Peyer's patch (tissue), 4 donors: ENCODE measurements around the gene DIS3L2. TPM values are rescaled to one million over a fixed set of nuclear protein-coding genes. Genes with fewer than 3 reads are reported as not detected.

Source experiments
- DNase-seq, 3 donors: peaks; one replicate each; pipeline ENCODE4 v3.0.0-alpha.2; 2017 to 2019
- H3K27ac ChIP-seq, 4 donors: fragments of 200-600 bp; sonication (generic); one replicate each; pipeline ENCODE4 v1.5.1; 2016 to 2019
- H3K27me3 ChIP-seq, 2 donors: fragments of 200-600 bp; sonication (generic); one replicate each; pipeline ENCODE4 v1.5.1; 2019
- H3K36me3 ChIP-seq, 3 donors: fragments of 200-600 bp; sonication (generic); one replicate each; pipeline ENCODE4 v1.5.1; 2016 to 2019
- H3K4me1 ChIP-seq, 4 donors: fragments of 200-600 bp; sonication (generic); one replicate each; pipeline ENCODE4 v1.5.1; 2016 to 2019
- H3K4me3 ChIP-seq, 4 donors: fragments of 200-600 bp; sonication (generic); 1 replicate in 3 of 4; 2 replicates in 1 of 4; pipeline ENCODE4 v1.5.1; 2016 to 2019; ENCODE audit warnings: mild to moderate bottlenecking in 1 of 4
- H3K9me3 ChIP-seq, 4 donors: fragments of 200-600 bp; sonication (generic); one replicate each; pipeline ENCODE4 v1.5.1; 2016 to 2019; ENCODE audit warnings: mild to moderate bottlenecking in 1 of 4
- CTCF ChIP-seq, 6 experiments: fragments of 450-650 bp in 4 of 6; fragments of 200-600 bp in 2 of 6; sonication (generic) in 1 of 6; IDR thresholded peaks; one replicate each; pipeline ENCODE4 v1.5.1; 2017 to 2019; ENCODE audit warnings: antibody characterized with exemption in 6 of 6, mild to moderate bottlenecking in 3 of 6, moderate library complexity in 1 of 6
- POLR2A ChIP-seq, 2 donors: fragments of 450-650 bp; IDR thresholded peaks; one replicate each; pipeline ENCODE4 v1.5.1; 2017; ENCODE audit warnings: antibody characterized with exemption in 2 of 2, mild to moderate bottlenecking in 2 of 2, moderate library complexity in 2 of 2
- total RNA-seq, 4 donors: library from RNA; depleted of rRNA; stranded (reverse); fragments of >200 nt; gene quantifications; one replicate each; pipeline ENCODE4 v1.1.0, GENCODE V29; 2016

The DIS3L2 gene
- total RNA-seq, 4 donors from 2014 or later = 26.4 to 147 (median 58.3) TPM

- H3K27ac ChIP-seq = no peak overlapping the region
- H3K4me1 ChIP-seq = no peaks in the 10 kb centered on the region
- no peak for TF ChIP-seq CTCF (IDR thresholded peaks at IDR 0.05)
- no peak for TF ChIP-seq POLR2A (IDR thresholded peaks at IDR 0.05)
- H3K9me3 ChIP-seq = no peaks in the 10 kb centered on the region
- no peaks in the 10 kb centered on the region for H3K27me3 ChIP-seq
- no peak for DNase-seq
- no peak overlapping the region for H3K4me3 ChIP-seq
- no peaks in the 10 kb centered on the region for H3K36me3 ChIP-seq
These were observed 318.8 kb downstream of the DIS3L2 start for GRCh38 chr2:232280341-232280740.

GRCh38 chr2:232281858-232282507 lies 320.5 kb downstream of the DIS3L2 start:
- H3K27ac ChIP-seq = no peak overlapping the region
- no peak overlapping the region for H3K4me3 ChIP-seq
- no peaks in the 10 kb centered on the region for H3K27me3 ChIP-seq
- DNase-seq = no peak
- H3K36me3 ChIP-seq = no peaks in the 10 kb centered on the region
- TF ChIP-seq CTCF (IDR thresholded peaks at IDR 0.05) (no peak), POLR2A (IDR thresholded peaks at IDR 0.05) (no peak)
- H3K9me3 ChIP-seq = no peaks in the 10 kb centered on the region
- no peaks in the 10 kb centered on the region for H3K4me1 ChIP-seq

- no peaks in the 10 kb centered on the region for H3K4me1 ChIP-seq
- no peak for DNase-seq
- H3K36me3 ChIP-seq = no peaks in the 10 kb centered on the region
- H3K9me3 ChIP-seq = no peaks in the 10 kb centered on the region
- no peak overlapping the region for H3K27ac ChIP-seq
- no peaks in the 10 kb centered on the region for H3K27me3 ChIP-seq
- TF ChIP-seq POLR2A (IDR thresholded peaks at IDR 0.05) (no peak), CTCF (IDR thresholded peaks at IDR 0.05) (no peak)
- H3K4me3 ChIP-seq = no peak overlapping the region
These were observed 321.1 kb downstream of the DIS3L2 start for GRCh38 chr2:232282508-232283055.

- Histone ChIP-seq H3K27me3 (no peaks in the 10 kb centered on the region), H3K36me3 (no peaks in the 10 kb centered on the region), H3K4me3 (no peak overlapping the region), H3K9me3 (no peaks in the 10 kb centered on the region), H3K27ac (no peak overlapping the region), H3K4me1 (no peaks in the 10 kb centered on the region)
- DNase-seq = no peak
- no peak for TF ChIP-seq POLR2A (IDR thresholded peaks at IDR 0.05)
- no peak for TF ChIP-seq CTCF (IDR thresholded peaks at IDR 0.05)
These were observed 324.7 kb downstream of the DIS3L2 start for GRCh38 chr2:232286001-232286868.

- H3K4me1 ChIP-seq = no peaks in the 10 kb centered on the region
These were observed 325.8 kb downstream of the DIS3L2 start for GRCh38 chr2:232287316-232287715.

GRCh38 chr2:232288489-232289030 lies 327.0 kb downstream of the DIS3L2 start:
- H3K36me3 ChIP-seq = no peaks in the 10 kb centered on the region
- no peak overlapping the region for H3K4me3 ChIP-seq
- TF ChIP-seq CTCF (IDR thresholded peaks at IDR 0.05) (no peak), POLR2A (IDR thresholded peaks at IDR 0.05) (no peak)
- DNase-seq = no peak
- H3K4me1 ChIP-seq = no peaks in the 10 kb centered on the region
- H3K9me3 ChIP-seq = no peaks in the 10 kb centered on the region
- no peaks in the 10 kb centered on the region for H3K27me3 ChIP-seq
- no peak overlapping the region for H3K27ac ChIP-seq

More at GRCh38 chr2:232287316-232287715, 325.8 kb downstream of the DIS3L2 start:
- Histone ChIP-seq H3K27ac (no peak overlapping the region), H3K36me3 (no peaks in the 10 kb centered on the region), H3K27me3 (no peaks in the 10 kb centered on the region), H3K9me3 (no peaks in the 10 kb centered on the region), H3K4me3 (no peak overlapping the region)
- no peak for DNase-seq
- TF ChIP-seq POLR2A (IDR thresholded peaks at IDR 0.05) = no peak
